ENCODE results near the gene MYH14. TPM values are rescaled to one million over a fixed set of nuclear protein-coding genes. Genes with fewer than 3 reads are reported as not detected.

MYH14 gene
- total and polyA plus RNA-seq, 2 of the 13 experiments (the other 11 are each of a cell fraction or from before 2014, with no cell fraction given) = 5.5 to 5.8 TPM

GRCh38 chr19:50207730-50208129 lies 4.3 kb downstream of the MYH14 start:
- Histone ChIP-seq H3K79me2 (ENCODE audit: insufficient read depth, low read length) (no peaks in the 10 kb centered on the region), H4K20me1 (ENCODE audit: insufficient read depth, low read length) (no peaks in the 10 kb centered on the region), H3K9ac (ENCODE audit: insufficient read depth, low read depth, low read length) (no peak overlapping the region), H3K4me3 (replicated peaks in 1 of 3; ENCODE audit: insufficient read depth in 1 of 3, low read depth in 2 of 3, low read length in 3 of 3) (no peak overlapping the region), H3K27me3 (ENCODE audit: control insufficient read depth in 1 of 2, insufficient read depth in 2 of 2, low read length in 2 of 2) (no peaks in the 10 kb centered on the region; a peak in 2 of 5 replicates), H3K4me2 (ENCODE audit: low read depth, low read length) (no peak overlapping the region), H3K36me3 (replicated peaks in 1 of 2; ENCODE audit: control insufficient read depth in 1 of 2, insufficient read depth in 2 of 2, low read length in 2 of 2) (no peaks in the 10 kb centered on the region; a peak in 2 of 5 replicates), H2AFZ (ENCODE audit: low read length) (no peak overlapping the region), H3K27ac (ENCODE audit: extremely low read length, insufficient read depth, low read length) (no peak overlapping the region), H3K4me1 (ENCODE audit: insufficient read depth, low read length) (peaks cover 27% of the 10 kb centered on the region), H3K9me3 (ENCODE audit: low read length) (no peaks in the 10 kb centered on the region)
- BruUV-seq (replicated peaks) = no TSS peak
- FAIRE-seq = no peak
- POLR2A ChIA-PET = no interaction called here
- TF ChIP-seq ZMYM3 (CRISPR knock-in tag; IDR thresholded peaks at IDR 0.05) = 0 out of 2 replicates have a peak, but pooled peaks have one; percentile 12
- no peak for TF ChIP-seq PRDM15 (CRISPR knock-in tag; IDR thresholded peaks at IDR 0.05)
- TF ChIP-seq ZNF317 (CRISPR knock-in tag; IDR thresholded peaks at IDR 0.05) = no peak
- no peak for TF ChIP-seq DNMT1 (CRISPR knock-in tag; IDR thresholded peaks at IDR 0.05)
- no peak for TF ChIP-seq IKZF5 (CRISPR knock-in tag; IDR thresholded peaks at IDR 0.05)
- CTCF ChIA-PET (ENCODE audit: low intra/inter-chr PET ratio, low total read pairs) = no interaction called here
- no peak for DNase-seq (ENCODE audit: low spot score)
- in situ Hi-C loops (cut with HindIII; ENCODE audit: extremely low pct_ligation_motif_present, low pct_unique_long_range_greater_than_20kb) = no loop called here
- WGBS (ENCODE audit: low lambda C conversion rate) = 41% methylated on average over 2 of the region's 2 CpGs
- intact Hi-C loops (cut with micrococcal nuclease; ENCODE audit: unreplicated experiment) = no loop called here
- no peak for ATAC-seq
